ENCODE data around the gene PRG3.

PRG3 gene

DNA sequence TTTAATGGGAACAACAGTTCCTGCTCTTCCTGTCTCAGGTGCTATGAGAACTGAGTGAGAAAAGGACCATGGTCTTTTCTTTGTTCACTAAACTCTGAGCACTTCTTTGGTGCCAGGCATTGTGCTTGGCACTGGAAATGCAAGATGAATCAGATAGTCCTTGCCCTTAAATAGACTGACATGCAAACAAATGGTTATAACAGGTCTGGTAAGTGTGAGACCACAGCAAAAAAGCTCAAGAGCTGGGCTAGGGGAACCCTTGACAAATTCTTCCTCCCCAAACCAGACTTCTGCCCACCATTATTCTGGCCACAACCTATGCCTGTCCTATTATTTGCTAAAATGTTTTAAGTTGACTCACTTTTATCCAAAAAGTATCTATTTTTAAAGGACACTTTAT is 40.9 kb upstream of the PRG3 start:
- Histone ChIP-seq H3K27ac (ENCODE audit: low read depth, low read length) (no peak overlapping the region), H3K4me3 (ENCODE audit: low read length) (no peak overlapping the region), H3K9me3 (ENCODE audit: insufficient read depth, low read depth, low read length) (no peaks in the 10 kb centered on the region), H3K4me1 (ENCODE audit: insufficient read depth, low read length) (peaks cover 8% of the 10 kb centered on the region), H3K9ac (ENCODE audit: low read depth, low read length) (no peak overlapping the region), H3K36me3 (ENCODE audit: insufficient read depth, low read length) (peaks cover 39% of the 10 kb centered on the region), H3K27me3 (ENCODE audit: insufficient read depth, low read length) (peaks cover 8% of the 10 kb centered on the region)

DNA sequence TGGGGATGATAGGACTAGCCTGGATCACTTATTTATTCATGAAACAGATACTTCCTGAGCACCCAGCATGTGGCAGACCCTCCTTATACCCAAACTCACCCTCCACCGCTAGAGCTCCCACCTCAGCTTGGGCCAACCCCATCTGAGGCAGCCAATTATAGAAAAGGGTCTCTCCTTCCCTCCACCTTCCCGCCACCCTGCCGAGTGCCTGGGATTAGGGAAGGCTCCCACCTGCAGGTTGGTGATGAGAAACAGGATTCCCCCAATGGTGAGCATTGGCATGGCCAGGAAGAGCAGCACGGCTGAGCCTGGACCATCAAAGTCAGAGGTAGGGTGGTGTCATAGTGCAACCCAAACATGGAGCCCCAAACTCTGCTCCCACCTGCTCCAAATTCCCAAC is 40.1 kb upstream of the PRG3 start:
- peaks cover 46% of the 10 kb centered on the region for H3K36me3 ChIP-seq (ENCODE audit: insufficient read depth, low read length)

DNA sequence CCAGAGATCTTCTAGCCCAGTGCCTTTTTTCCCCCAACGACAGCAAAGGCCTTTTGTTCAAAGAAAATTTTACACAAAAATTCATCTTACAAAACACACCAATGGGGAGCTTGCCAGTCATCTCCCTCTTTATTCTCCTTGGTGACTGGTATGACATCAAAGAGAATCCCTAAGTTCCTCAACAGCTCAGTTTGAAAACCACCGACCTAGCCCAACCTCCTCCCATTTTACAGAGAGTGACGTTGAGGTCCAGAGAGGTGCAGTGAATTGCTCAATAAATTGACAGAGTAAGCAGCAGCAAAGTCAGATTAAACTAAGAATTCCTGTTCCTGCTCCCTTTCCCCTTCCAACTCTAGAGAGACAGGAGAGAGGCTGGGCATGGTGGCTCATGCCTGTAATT is 38.2 kb upstream of the PRG3 start:
- WGBS: 87% methylated on average over 3 of the region's 3 CpGs

More for the DNA sequence above, 40.1 kb upstream of the PRG3 start:
- H3K4me1 ChIP-seq (ENCODE audit: insufficient read depth, low read length): peaks cover 3% of the 10 kb centered on the region
- no peak overlapping the region for H3K4me3 ChIP-seq (ENCODE audit: low read length)
- H3K27ac ChIP-seq (ENCODE audit: low read depth, low read length): no peak overlapping the region
- H3K9ac ChIP-seq (ENCODE audit: low read depth, low read length): no peak overlapping the region
- no peaks in the 10 kb centered on the region for H3K9me3 ChIP-seq (ENCODE audit: insufficient read depth, low read depth, low read length)
- 95% methylated on average over 4 of the region's 4 CpGs for WGBS
- H3K27me3 ChIP-seq (ENCODE audit: insufficient read depth, low read length): peaks cover under 1% of the 10 kb centered on the region; the same call in 1 of the 2 replicates

DNA sequence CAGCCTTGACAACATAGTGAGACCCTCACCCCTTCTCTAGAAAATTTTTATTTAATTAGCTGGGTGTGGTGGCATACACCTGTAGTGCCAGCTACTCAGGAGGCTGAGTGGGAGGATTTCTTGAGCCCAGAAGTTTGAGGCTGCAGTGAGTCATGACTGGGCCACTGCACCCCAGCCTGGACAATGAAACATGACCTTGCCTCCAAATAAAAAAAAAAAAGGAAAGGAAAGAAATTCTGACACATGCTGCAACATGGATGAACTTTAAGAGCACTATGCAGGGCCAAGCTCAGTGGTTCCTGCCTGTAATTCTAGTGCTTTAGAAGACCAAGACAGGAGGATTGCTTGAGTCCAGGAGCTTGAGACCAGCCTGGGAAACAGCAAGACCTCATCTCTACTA is 37.2 kb upstream of the PRG3 start:
- Histone ChIP-seq H3K36me3 (ENCODE audit: insufficient read depth, low read length) (peaks cover 72% of the 10 kb centered on the region), H3K4me1 (ENCODE audit: insufficient read depth, low read length) (0 out of 2 replicates have a peak, but pooled peaks cover 2% of the 10 kb centered on the region)

More for the DNA sequence above, 38.2 kb upstream of the PRG3 start:
- Histone ChIP-seq H3K4me1 (ENCODE audit: insufficient read depth, low read length) (peaks cover 2% of the 10 kb centered on the region; the same call in 1 of the 2 replicates), H3K4me3 (ENCODE audit: low read length) (no peak overlapping the region), H3K36me3 (ENCODE audit: insufficient read depth, low read length) (peaks cover 62% of the 10 kb centered on the region), H3K9ac (ENCODE audit: low read depth, low read length) (no peak overlapping the region), H3K27ac (ENCODE audit: low read depth, low read length) (no peak overlapping the region), H3K9me3 (ENCODE audit: insufficient read depth, low read depth, low read length) (no peaks in the 10 kb centered on the region), H3K27me3 (ENCODE audit: insufficient read depth, low read length) (no peaks in the 10 kb centered on the region)

DNA sequence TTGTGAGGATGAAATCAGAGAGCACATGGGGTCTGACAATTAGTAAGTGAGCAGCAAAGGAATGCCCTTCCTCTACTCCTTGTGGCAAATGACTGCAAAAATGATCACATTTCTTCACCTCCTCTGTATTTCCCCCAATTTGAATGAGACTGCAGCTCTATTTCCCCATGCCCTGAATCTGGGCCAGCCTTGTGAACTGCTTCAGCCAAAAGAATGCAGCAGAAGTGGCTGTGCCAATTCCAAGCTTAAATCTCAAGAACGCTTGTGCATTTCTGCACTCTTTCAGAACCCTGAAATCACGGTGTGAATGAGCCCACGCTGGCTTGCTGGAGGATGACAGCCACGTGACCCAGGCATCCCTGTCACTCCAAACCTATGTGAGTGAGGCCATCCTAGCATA is 36.1 kb upstream of the PRG3 start:
- no peaks in the 10 kb centered on the region for H3K27me3 ChIP-seq (ENCODE audit: insufficient read depth, low read length)
- H3K27ac ChIP-seq (ENCODE audit: low read depth, low read length): no peak overlapping the region
- no peaks in the 10 kb centered on the region for H3K9me3 ChIP-seq (ENCODE audit: insufficient read depth, low read depth, low read length)
- no peak overlapping the region for H3K9ac ChIP-seq (ENCODE audit: low read depth, low read length)
- H3K4me3 ChIP-seq (ENCODE audit: low read length): no peak overlapping the region
- H3K4me1 ChIP-seq (ENCODE audit: insufficient read depth, low read length): 0 out of 2 replicates have a peak, but pooled peaks cover 2% of the 10 kb centered on the region
- 91% methylated on average over 4 of the region's 4 CpGs for WGBS
- peaks cover 70% of the 10 kb centered on the region for H3K36me3 ChIP-seq (ENCODE audit: insufficient read depth, low read length)

More for the DNA sequence above, 37.2 kb upstream of the PRG3 start:
- no peak overlapping the region for H3K27ac ChIP-seq (ENCODE audit: low read depth, low read length)
- no peak overlapping the region for H3K9ac ChIP-seq (ENCODE audit: low read depth, low read length)
- no peaks in the 10 kb centered on the region for H3K9me3 ChIP-seq (ENCODE audit: insufficient read depth, low read depth, low read length)
- no peak overlapping the region for H3K4me3 ChIP-seq (ENCODE audit: low read length)
- H3K27me3 ChIP-seq (ENCODE audit: insufficient read depth, low read length): no peaks in the 10 kb centered on the region

DNA sequence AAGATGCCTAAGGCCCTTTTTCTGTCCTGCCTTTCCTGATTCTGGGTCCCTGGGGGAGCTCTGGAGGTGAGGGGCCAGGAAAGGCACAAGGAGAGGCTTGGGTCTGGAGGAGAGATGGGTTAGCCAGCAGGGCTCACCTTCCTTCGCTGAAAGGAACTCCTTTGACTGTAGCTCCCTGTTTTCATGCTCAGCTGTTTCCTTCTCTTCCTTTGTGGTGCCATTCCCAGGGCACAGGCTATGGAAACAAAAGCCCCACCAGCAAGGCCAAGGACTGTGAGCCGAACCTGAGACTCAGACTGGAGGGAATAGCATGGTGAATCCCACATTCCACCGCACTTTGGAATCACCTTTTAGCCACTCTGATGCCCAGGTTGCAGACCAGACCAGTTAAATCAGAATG is 35.5 kb upstream of the PRG3 start:
- H3K27ac ChIP-seq (ENCODE audit: low read depth, low read length): no peak overlapping the region
- 0 out of 2 replicates have a peak, but pooled peaks cover 2% of the 10 kb centered on the region for H3K4me1 ChIP-seq (ENCODE audit: insufficient read depth, low read length)
- H3K9ac ChIP-seq (ENCODE audit: low read depth, low read length): no peak overlapping the region
- 93% methylated on average over 3 of the region's 3 CpGs for WGBS
- no peak overlapping the region for H3K4me3 ChIP-seq (ENCODE audit: low read length)
- no peaks in the 10 kb centered on the region for H3K9me3 ChIP-seq (ENCODE audit: insufficient read depth, low read depth, low read length)
- H3K36me3 ChIP-seq (ENCODE audit: insufficient read depth, low read length): peaks cover 74% of the 10 kb centered on the region
- no peaks in the 10 kb centered on the region for H3K27me3 ChIP-seq (ENCODE audit: insufficient read depth, low read length)

DNA sequence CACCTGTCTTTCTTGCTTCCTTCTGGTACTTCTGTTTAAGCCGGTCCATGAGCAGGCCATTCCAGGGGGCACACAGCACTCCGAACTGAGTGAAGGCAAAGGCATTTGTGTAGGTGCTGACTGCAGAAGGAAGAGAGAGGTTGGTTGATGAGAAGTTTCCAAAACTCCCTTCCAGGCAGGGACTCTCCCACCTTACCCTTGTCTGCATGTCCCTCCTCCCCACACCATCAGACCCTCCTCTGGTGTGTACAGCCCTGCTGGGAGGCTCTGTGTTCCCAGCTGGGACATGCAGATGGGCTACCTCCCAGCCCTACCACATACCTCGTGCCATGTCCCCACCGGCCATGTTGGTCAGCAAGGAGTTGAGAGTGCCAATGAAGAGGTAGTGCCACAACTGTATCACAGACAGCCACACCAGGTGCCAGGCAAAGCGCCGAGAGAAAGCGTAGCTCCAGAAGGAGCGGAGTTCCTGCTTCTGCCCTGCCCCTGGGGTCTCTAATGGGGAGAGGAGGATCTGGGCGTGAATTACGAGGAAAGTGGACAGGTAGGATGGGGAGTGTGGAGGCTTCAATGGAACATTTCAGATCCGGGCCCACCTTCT is 33.8 kb upstream of the PRG3 start:
- WGBS: 94% methylated on average over 11 of the region's 11 CpGs
- no peaks in the 10 kb centered on the region for H3K9me3 ChIP-seq (ENCODE audit: insufficient read depth, low read depth, low read length)
- H3K4me1 ChIP-seq (ENCODE audit: insufficient read depth, low read length): 0 out of 2 replicates have a peak, but pooled peaks cover 2% of the 10 kb centered on the region
- no peak overlapping the region for H3K27ac ChIP-seq (ENCODE audit: low read depth, low read length)
- H3K4me3 ChIP-seq (ENCODE audit: low read length): no peak overlapping the region
- H3K36me3 ChIP-seq (ENCODE audit: insufficient read depth, low read length): peaks cover 82% of the 10 kb centered on the region
- no peak overlapping the region for H3K9ac ChIP-seq (ENCODE audit: low read depth, low read length)
- no peaks in the 10 kb centered on the region for H3K27me3 ChIP-seq (ENCODE audit: insufficient read depth, low read length)

DNA sequence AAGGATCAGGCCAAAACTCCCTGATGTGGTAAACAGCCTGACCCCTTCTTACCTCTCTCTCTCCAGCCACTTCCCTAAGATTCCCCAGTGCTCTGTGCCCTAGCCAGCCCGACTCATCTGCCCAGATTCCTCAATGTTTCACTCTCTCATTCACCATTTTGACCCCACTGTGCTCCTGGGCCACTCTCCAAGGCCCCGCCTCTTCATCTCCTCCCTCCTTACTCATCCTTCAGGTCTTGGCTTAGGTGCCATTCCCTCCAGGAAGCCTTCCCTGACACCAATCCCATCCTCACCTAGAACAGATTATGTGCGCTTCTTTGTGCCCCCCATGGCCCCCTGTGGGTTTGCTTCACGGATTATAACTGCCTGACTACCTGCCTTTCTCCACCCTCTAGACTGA is 32.7 kb upstream of the PRG3 start:
- Histone ChIP-seq H3K4me3 (ENCODE audit: low read length) (no peak overlapping the region), H3K27ac (ENCODE audit: low read depth, low read length) (no peak overlapping the region), H3K4me1 (ENCODE audit: insufficient read depth, low read length) (0 out of 2 replicates have a peak, but pooled peaks cover 2% of the 10 kb centered on the region), H3K27me3 (ENCODE audit: insufficient read depth, low read length) (no peaks in the 10 kb centered on the region), H3K36me3 (ENCODE audit: insufficient read depth, low read length) (peaks cover 91% of the 10 kb centered on the region), H3K9ac (ENCODE audit: low read depth, low read length) (no peak overlapping the region), H3K9me3 (ENCODE audit: insufficient read depth, low read depth, low read length) (no peaks in the 10 kb centered on the region)
- WGBS: 90% methylated on average over 4 of the region's 4 CpGs

DNA sequence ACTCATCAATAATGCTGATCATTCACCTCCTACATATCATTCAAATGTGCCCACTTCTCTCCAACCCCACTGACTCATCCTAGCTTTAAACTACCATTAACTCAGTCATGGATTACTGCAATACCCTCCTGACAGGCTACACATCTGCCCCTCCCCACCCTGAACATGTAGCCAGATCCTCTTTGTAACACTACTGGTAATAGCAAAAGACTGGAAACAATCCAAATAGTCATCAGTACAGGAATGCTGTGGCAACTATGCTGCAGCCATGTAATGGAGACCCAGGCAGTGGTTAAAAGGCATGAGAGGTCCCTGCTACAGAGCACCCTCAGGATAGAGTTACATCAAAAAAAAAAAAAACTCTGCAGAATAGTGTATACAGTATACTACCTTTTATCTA is 29.3 kb upstream of the PRG3 start:
- Histone ChIP-seq H3K36me3 (ENCODE audit: insufficient read depth, low read length) (peaks cover 77% of the 10 kb centered on the region), H3K9ac (ENCODE audit: low read depth, low read length) (no peak overlapping the region), H3K27me3 (ENCODE audit: insufficient read depth, low read length) (no peaks in the 10 kb centered on the region), H3K27ac (ENCODE audit: low read depth, low read length) (no peak overlapping the region), H3K4me3 (ENCODE audit: low read length) (no peak overlapping the region), H3K9me3 (ENCODE audit: insufficient read depth, low read depth, low read length) (no peaks in the 10 kb centered on the region), H3K4me1 (ENCODE audit: insufficient read depth, low read length) (0 out of 2 replicates have a peak, but pooled peaks cover 1% of the 10 kb centered on the region)

DNA sequence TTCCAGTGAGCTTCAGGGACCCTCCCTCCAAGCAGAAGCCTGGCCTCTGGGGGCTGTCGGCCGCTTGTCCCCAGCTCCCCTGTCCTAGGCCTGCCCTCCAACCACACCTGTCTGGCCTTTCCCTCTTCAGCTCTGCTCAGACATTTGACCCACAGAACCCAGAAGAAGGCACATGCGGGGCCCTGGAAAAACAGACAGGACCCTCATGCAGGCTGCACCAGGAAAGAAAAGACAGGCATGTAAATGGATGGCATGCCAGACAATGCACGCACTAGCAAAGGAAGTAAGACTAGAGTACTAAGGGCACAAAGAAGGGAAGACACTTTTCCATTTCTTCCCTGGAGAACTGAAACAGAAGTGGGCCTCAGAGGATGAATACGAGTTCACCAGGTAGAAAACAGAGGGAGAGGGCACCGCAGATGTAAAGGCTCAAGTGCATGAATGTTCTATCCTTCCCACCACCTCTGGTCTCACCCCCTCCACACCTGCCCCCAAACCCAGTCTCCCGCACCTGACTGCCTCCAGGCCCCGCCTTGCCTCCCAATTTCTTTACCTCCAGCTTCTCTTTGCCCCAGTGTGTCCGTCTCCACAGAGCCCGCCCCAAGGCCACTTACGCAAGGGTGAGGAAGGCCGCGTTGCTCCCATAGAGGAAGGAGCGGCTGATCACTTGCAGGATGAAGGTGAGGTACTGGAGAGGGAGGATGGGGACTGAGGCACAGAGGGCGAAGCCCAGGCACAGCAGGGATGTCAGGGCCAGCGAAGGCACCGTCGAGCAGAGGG is 28.6 kb upstream of the PRG3 start:
- no peaks in the 10 kb centered on the region for H3K4me1 ChIP-seq (ENCODE audit: insufficient read depth, low read length)
- peaks cover 69% of the 10 kb centered on the region for H3K36me3 ChIP-seq (ENCODE audit: insufficient read depth, low read length)

DNA sequence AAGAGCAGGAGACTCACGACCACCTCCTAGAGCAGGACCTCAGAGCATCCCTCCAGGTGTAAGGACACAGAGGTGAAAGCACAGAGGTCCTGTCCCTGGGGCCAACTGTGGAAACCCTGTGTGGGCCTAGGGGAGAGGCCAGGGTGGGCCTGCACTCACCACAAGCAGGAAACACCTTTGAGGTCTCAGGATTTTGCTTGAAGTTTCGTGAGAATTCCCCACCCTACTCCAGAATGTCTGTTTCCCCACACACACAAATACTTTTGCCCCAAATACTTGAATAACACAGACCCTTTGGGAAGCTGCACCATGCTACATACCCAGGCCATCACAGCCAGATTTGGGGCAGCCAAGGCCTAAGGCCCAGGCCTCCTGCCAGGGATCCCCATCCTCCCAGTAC is 27.8 kb upstream of the PRG3 start:
- Histone ChIP-seq H3K27me3 (ENCODE audit: insufficient read depth, low read length) (no peaks in the 10 kb centered on the region), H3K9me3 (ENCODE audit: insufficient read depth, low read depth, low read length) (no peaks in the 10 kb centered on the region), H3K9ac (ENCODE audit: low read depth, low read length) (no peak overlapping the region), H3K4me3 (ENCODE audit: low read length) (no peak overlapping the region), H3K27ac (ENCODE audit: low read depth, low read length) (no peak overlapping the region), H3K36me3 (ENCODE audit: insufficient read depth, low read length) (peaks cover 62% of the 10 kb centered on the region), H3K4me1 (ENCODE audit: insufficient read depth, low read length) (no peaks in the 10 kb centered on the region)
- 91% methylated on average over 2 of the region's 2 CpGs for WGBS

More for the DNA sequence above, 28.6 kb upstream of the PRG3 start:
- Histone ChIP-seq H3K27ac (ENCODE audit: low read depth, low read length) (no peak overlapping the region), H3K27me3 (ENCODE audit: insufficient read depth, low read length) (no peaks in the 10 kb centered on the region), H3K4me3 (ENCODE audit: low read length) (no peak overlapping the region), H3K9ac (ENCODE audit: low read depth, low read length) (no peak overlapping the region), H3K9me3 (ENCODE audit: insufficient read depth, low read depth, low read length) (no peaks in the 10 kb centered on the region)
- 95% methylated on average over 18 of the region's 18 CpGs for WGBS

All from HUES64 (cell line).